Erythroblast (primary cell): ENCODE measurements around the gene GRIK4.

ENCODE experiments used
- GATA1 ChIP-seq: IDR thresholded peaks from 2 replicates; pipeline ENCODE4 v1.6.1; 2011; ENCODE audit warnings: low read depth, mild to moderate bottlenecking, control low read depth, low read length, moderate library complexity
- POLR2A ChIP-seq: IDR thresholded peaks from 2 replicates; pipeline ENCODE4 v1.6.1; 2011; ENCODE audit warnings: mild to moderate bottlenecking, low read length

GRCh38 chr11:120576606-120577005 lies 65.1 kb downstream of the GRIK4 start:
- TF ChIP-seq POLR2A (no peak), GATA1 (no peak)
